GM18519 (cell line): ENCODE measurements around the gene SPATA9.

Experiments
- ATAC-seq: cut with Tn5 transposase; IDR thresholded peaks from one replicate; pipeline ENCODE4 v1.9.1; 2021; ENCODE audit warnings: mild to moderate bottlenecking, moderate library complexity; ENCODE audit not compliant: unreplicated experiment, low FRiP score

Gene SPATA9

GRCh38 chr5:95689680-95690079, 6.9 kb upstream of the SPATA9 start:
- ATAC-seq: no peak

- ATAC-seq: no peak
These were observed 3.9 kb upstream of the SPATA9 start for GRCh38 chr5:95686651-95687050.

- no peak for ATAC-seq
These were observed 1.6 kb upstream of the SPATA9 start for GRCh38 chr5:95684361-95684760.

- ATAC-seq: no peak
These were observed 9.7 kb downstream of the SPATA9 start for GRCh38 chr5:95673081-95673480.

GRCh38 chr5:95672641-95673040, 10.2 kb downstream of the SPATA9 start:
- no peak for ATAC-seq

- ATAC-seq: no peak
These were observed 11.0 kb downstream of the SPATA9 start for GRCh38 chr5:95671826-95672225.

- no peak for ATAC-seq
These were observed 12.2 kb downstream of the SPATA9 start for GRCh38 chr5:95670568-95670967.

GRCh38 chr5:95669985-95670384, 12.8 kb downstream of the SPATA9 start:
- ATAC-seq: no peak

GRCh38 chr5:95669540-95669939, 13.3 kb downstream of the SPATA9 start:
- ATAC-seq: no peak

- no peak for ATAC-seq
These were observed 14.1 kb downstream of the SPATA9 start for GRCh38 chr5:95668728-95669127.

GRCh38 chr5:95668216-95668615, 14.6 kb downstream of the SPATA9 start:
- no peak for ATAC-seq

GRCh38 chr5:95667678-95668077, 15.1 kb downstream of the SPATA9 start:
- no peak for ATAC-seq

GRCh38 chr5:95667061-95667618, 15.7 kb downstream of the SPATA9 start:
- ATAC-seq: no peak

GRCh38 chr5:95664204-95664786, 18.5 kb downstream of the SPATA9 start:
- ATAC-seq: no peak

GRCh38 chr5:95662946-95663345, 19.8 kb downstream of the SPATA9 start:
- ATAC-seq: no peak

- no peak for ATAC-seq
These were observed 22.7 kb downstream of the SPATA9 start for GRCh38 chr5:95660060-95660459.

- no peak for ATAC-seq
These were observed 27.2 kb downstream of the SPATA9 start for GRCh38 chr5:95655575-95655974.

GRCh38 chr5:95654196-95654595, 28.6 kb downstream of the SPATA9 start:
- no peak for ATAC-seq

GRCh38 chr5:95652849-95653248, 29.9 kb downstream of the SPATA9 start:
- ATAC-seq: no peak

- ATAC-seq: no peak
These were observed 32.8 kb downstream of the SPATA9 start for GRCh38 chr5:95649842-95650620.

- ATAC-seq: no peak
These were observed 33.5 kb downstream of the SPATA9 start for GRCh38 chr5:95649274-95649673.
